Osteoblast (primary cell): ENCODE data around the gene CTAG2. TPM values are rescaled to one million over a fixed set of nuclear protein-coding genes. Genes with fewer than 3 reads are reported as not detected.
A peak's percentile ranks its signal among the peaks of the same experiment; 100 is the strongest.
"Not testable (repeated sequence)": the region's sequence is repeated elsewhere in the genome, so short reads cannot be mapped to it uniquely, and the experiment has no call there.

Source experiments
- DNase-seq: peaks from one replicate; pipeline ENCODE4 v3.0.0; 2011; ENCODE audit warnings: low spot score, mixed read lengths; ENCODE audit not compliant: insufficient read length; ENCODE audit errors: missing footprints
- H2AFZ ChIP-seq: 2 replicates; pipeline ENCODE4 v1.6.0; 2011; ENCODE audit warnings: mild to moderate bottlenecking, low read length
- H3K27ac ChIP-seq: 2 replicates; pipeline ENCODE4 v1.5.1; 2011; ENCODE audit warnings: mild to moderate bottlenecking, low read depth, low read length, moderate library complexity
- H3K27me3 ChIP-seq: 2 replicates; pipeline ENCODE4 v1.6.0; 2012; ENCODE audit warnings: mild to moderate bottlenecking, control low read depth, inconsistent platforms, low read length, moderate library complexity; ENCODE audit not compliant: insufficient read depth
- H3K36me3 ChIP-seq: 2 replicates; pipeline ENCODE4 v1.5.1; 2011; ENCODE audit warnings: mild to moderate bottlenecking, low read length, control low read depth, moderate library complexity; ENCODE audit not compliant: insufficient read depth
- H3K4me1 ChIP-seq: 2 replicates; pipeline ENCODE4 v1.5.1; 2011; ENCODE audit warnings: mild to moderate bottlenecking, low read length, control low read depth, moderate library complexity; ENCODE audit not compliant: insufficient read depth
- H3K4me2 ChIP-seq: 2 replicates; pipeline ENCODE4 v1.6.0; 2011; ENCODE audit warnings: mild to moderate bottlenecking, low read length; ENCODE audit not compliant: insufficient read depth
- H3K4me3 ChIP-seq: fragments of 200-600 bp; sonication (generic); 3 replicates; pipeline ENCODE4 v1.5.1; 2012; ENCODE audit warnings: mild to moderate bottlenecking, low read length, inconsistent platforms; ENCODE audit not compliant: insufficient read depth
- H3K79me2 ChIP-seq: 2 replicates; pipeline ENCODE4 v1.6.0; 2012; ENCODE audit warnings: mild to moderate bottlenecking, low read length, control low read depth, inconsistent platforms; ENCODE audit not compliant: insufficient read depth
- H3K9me3 ChIP-seq: 2 replicates; pipeline ENCODE4 v1.5.1; 2011; ENCODE audit warnings: low read depth, low read length, control low read depth
- H4K20me1 ChIP-seq: 2 replicates; pipeline ENCODE4 v1.6.0; 2012; ENCODE audit warnings: mild to moderate bottlenecking, low read length, control low read depth; ENCODE audit not compliant: insufficient read depth
- CTCF ChIP-seq: IDR thresholded peaks from 2 replicates; pipeline ENCODE4 v1.5.1; 2011; ENCODE audit warnings: mild to moderate bottlenecking, low read depth, low read length, moderate library complexity; ENCODE audit errors: extremely low read depth
- total RNA-seq: library from RNA; depleted of rRNA; stranded (reverse); fragments of >200 nt; gene quantifications from 2 replicates; pipeline ENCODE4 v1.2.3, GENCODE V29; 2012

Gene CTAG2
- 0.88 and 13.8 TPM in 2 replicates for total RNA-seq

GRCh38 chrX:154653413-154653812, at the start of gene CTAG2:
Gene CTAG2, minus strand, starts transcription at chrX:154653579. Its CDS starts 64 bp downstream, at chrX:154653515.
- not testable (repeated sequence) for H3K4me3 ChIP-seq, H3K27ac ChIP-seq, H3K4me1 ChIP-seq, H3K79me2 ChIP-seq, H3K4me2 ChIP-seq, H4K20me1 ChIP-seq, DNase-seq, H3K9me3 ChIP-seq, H3K27me3 ChIP-seq, H3K36me3 ChIP-seq, H2AFZ ChIP-seq

GRCh38 chrX:154698630-154699248, 45.4 kb upstream of the CTAG2 start:
- H3K4me1 ChIP-seq, result peaks cover 9% of the 10 kb centered on the region
- no peaks in the 10 kb centered on the region for H3K27me3 ChIP-seq
- DNase-seq, result no peak
- no peak overlapping the region for H3K4me3 ChIP-seq
- H3K9me3 ChIP-seq, result no peaks in the 10 kb centered on the region
- TF ChIP-seq CTCF, result no peak
- H3K4me2 ChIP-seq, result no peak overlapping the region
- H3K79me2 ChIP-seq, result no peaks in the 10 kb centered on the region
- H4K20me1 ChIP-seq, result no peaks in the 10 kb centered on the region
- no peak overlapping the region for H3K27ac ChIP-seq
- H2AFZ ChIP-seq, result no peak overlapping the region
- no peaks in the 10 kb centered on the region for H3K36me3 ChIP-seq

GRCh38 chrX:154696676-154697045, 43.3 kb upstream of the CTAG2 start:
- Histone ChIP-seq H3K27ac (no peak overlapping the region), H3K27me3 (no peaks in the 10 kb centered on the region), H3K79me2 (no peaks in the 10 kb centered on the region), H3K36me3 (no peaks in the 10 kb centered on the region), H3K4me1 (peaks cover 9% of the 10 kb centered on the region), H3K4me3 (no peak overlapping the region), H3K4me2 (peak overlapping the region; percentile 12), H3K9me3 (no peaks in the 10 kb centered on the region), H4K20me1 (no peaks in the 10 kb centered on the region), H2AFZ (no peak overlapping the region)
- TF ChIP-seq CTCF, result no peak
- peak; percentile 34 for DNase-seq

- H3K9me3 ChIP-seq, result no peaks in the 10 kb centered on the region
- peak; percentile 51 for DNase-seq
- no peak overlapping the region for H3K27ac ChIP-seq
- no peaks in the 10 kb centered on the region for H3K36me3 ChIP-seq
- H3K27me3 ChIP-seq, result no peaks in the 10 kb centered on the region
- peak overlapping the region; percentile 16 for H3K4me2 ChIP-seq
- H2AFZ ChIP-seq, result peak overlapping the region; percentile 36
- peaks cover 9% of the 10 kb centered on the region for H3K4me1 ChIP-seq
- no peaks in the 10 kb centered on the region for H3K79me2 ChIP-seq
- no peak for TF ChIP-seq CTCF
- H4K20me1 ChIP-seq, result no peaks in the 10 kb centered on the region
- H3K4me3 ChIP-seq, result no peak overlapping the region
These were observed 42.7 kb upstream of the CTAG2 start for GRCh38 chrX:154695911-154696675.
